Esophagus muscularis mucosa (tissue), 4 donors: ENCODE measurements around the gene MYBPC1.

Experiments used
- CTCF ChIP-seq, 3 experiments: fragments of 200-600 bp in 2 of 3; fragments of 450-650 bp in 1 of 3; sonication (generic) in 2 of 3; IDR thresholded peaks; one replicate each; pipeline ENCODE4 v1.5.1; 2017 to 2019; ENCODE audit warnings: antibody characterized with exemption in 3 of 3, mild to moderate bottlenecking in 2 of 3, moderate library complexity in 1 of 3
- EP300 ChIP-seq: sonication (generic); formaldehyde crosslinking; IDR thresholded peaks from one replicate; pipeline ENCODE4 v1.6.1; 2017; ENCODE audit warnings: antibody characterized with exemption
- POLR2A ChIP-seq: fragments of 450-650 bp; IDR thresholded peaks from one replicate; pipeline ENCODE4 v1.6.1; 2017; ENCODE audit warnings: antibody characterized with exemption, moderate library complexity, mild to moderate bottlenecking, low read depth
- POLR2AphosphoS5 ChIP-seq, 2 donors: sonication (generic); formaldehyde crosslinking; IDR thresholded peaks; one replicate each; pipeline ENCODE4 v1.6.1; 2017; ENCODE audit warnings: antibody characterized with exemption in 2 of 2

GRCh38 chr12:101592448-101592847, 2.3 kb upstream of the MYBPC1 start:
- no peak for TF ChIP-seq CTCF (IDR thresholded peaks at IDR 0.05)
- no peak for TF ChIP-seq POLR2AphosphoS5 (IDR thresholded peaks at IDR 0.05)
- TF ChIP-seq EP300: no peak
- no peak for TF ChIP-seq POLR2A
